Keratinocyte (primary cell): ENCODE results near the gene AOPEP. TPM values are rescaled to one million over a fixed set of nuclear protein-coding genes. Genes with fewer than 3 reads are reported as not detected.

Experiments
- DNase-seq: peaks from one replicate; pipeline ENCODE4 v3.0.0-alpha.2; 2011; ENCODE audit warnings: low read depth, missing footprints, low spot score
- FAIRE-seq: peaks from 2 replicates; lab custom pipeline; 2011; peaks lifted over from hg19 to GRCh38; lab: Jason Lieb, UNC
- H2AFZ ChIP-seq: 2 replicates; pipeline ENCODE4 v1.6.0; 2012; ENCODE audit warnings: low read length, control low read depth, inconsistent platforms; ENCODE audit not compliant: control insufficient read depth
- H3K27ac ChIP-seq: 2 replicates; pipeline ENCODE4 v1.5.1; 2011; ENCODE audit warnings: low read length; ENCODE audit not compliant: control insufficient read depth, insufficient read depth
- H3K27me3 ChIP-seq: 3 replicates; pipeline ENCODE4 v1.6.0; 2011; ENCODE audit warnings: low read length; ENCODE audit not compliant: control insufficient read depth, insufficient read depth; ENCODE audit errors: extremely low read depth
- H3K36me3 ChIP-seq, 2 experiments: 2 replicates in 1 of 2; 3 replicates in 1 of 2; pipeline ENCODE4 v1.5.1; 2011; ENCODE audit warnings: low read length in 2 of 2, mild to moderate bottlenecking in 1 of 2; ENCODE audit not compliant: control insufficient read depth in 2 of 2, insufficient read depth in 2 of 2; ENCODE audit errors: extremely low read depth in 1 of 2
- H3K4me1 ChIP-seq: 3 replicates; pipeline ENCODE4 v1.5.1; 2011; ENCODE audit warnings: low read length; ENCODE audit not compliant: control insufficient read depth, insufficient read depth; ENCODE audit errors: extremely low read depth
- H3K4me2 ChIP-seq: 3 replicates; pipeline ENCODE4 v1.6.0; 2011; ENCODE audit warnings: low read depth, low read length; ENCODE audit not compliant: control insufficient read depth, insufficient read depth; ENCODE audit errors: extremely low read depth
- H3K4me3 ChIP-seq, 3 experiments: fragments of 200-600 bp in 1 of 3; sonication (generic) in 1 of 3; 2 replicates in 2 of 3; 3 replicates in 1 of 3; pipeline ENCODE4 v1.5.1; 2011 to 2016; ENCODE audit warnings: low read length in 3 of 3, mild to moderate bottlenecking in 3 of 3, control low read depth in 2 of 3, inconsistent platforms in 1 of 3, low read depth in 1 of 3, mixed read lengths in 1 of 3, mixed run types in 1 of 3, moderate library complexity in 1 of 3; ENCODE audit not compliant: control insufficient read depth in 2 of 3, insufficient read depth in 2 of 3; ENCODE audit errors: extremely low read depth in 1 of 3
- H3K79me2 ChIP-seq: 2 replicates; pipeline ENCODE4 v1.6.0; 2012; ENCODE audit warnings: low read length; ENCODE audit not compliant: control insufficient read depth, insufficient read depth
- H3K9ac ChIP-seq: 3 replicates; pipeline ENCODE4 v1.6.0; 2011; ENCODE audit warnings: low read length; ENCODE audit not compliant: control insufficient read depth, insufficient read depth; ENCODE audit errors: extremely low read depth
- H3K9me1 ChIP-seq: 3 replicates; pipeline ENCODE4 v1.6.0; 2011; ENCODE audit warnings: low read length; ENCODE audit not compliant: control insufficient read depth, insufficient read depth; ENCODE audit errors: extremely low read depth
- H3K9me3 ChIP-seq: 2 replicates; pipeline ENCODE4 v1.5.1; 2012; ENCODE audit warnings: low read depth, low read length; ENCODE audit not compliant: control insufficient read depth
- H4K20me1 ChIP-seq: 3 replicates; pipeline ENCODE4 v1.6.0; 2011; ENCODE audit warnings: low read length; ENCODE audit not compliant: control insufficient read depth, insufficient read depth; ENCODE audit errors: extremely low read depth
- CTCF ChIP-seq, 3 experiments: IDR thresholded peaks in 1 of 3; conservative IDR thresholded peaks in 1 of 3; optimal IDR thresholded peaks in 1 of 3; 2 replicates in 2 of 3; 3 replicates in 1 of 3; pipeline versions ENCODE3 to v1.5.1; 2011; ENCODE audit warnings: low read length in 3 of 3, mild to moderate bottlenecking in 3 of 3, moderate library complexity in 2 of 3, control low read depth in 1 of 3, inconsistent platforms in 1 of 3; ENCODE audit not compliant: insufficient read depth in 2 of 3; ENCODE audit errors: extremely low read depth in 1 of 3
- EZH2 ChIP-seq: IDR thresholded peaks from one replicate; pipeline ENCODE4 v1.6.1; 2012; ENCODE audit warnings: inconsistent platforms, mild to moderate bottlenecking, low read length, moderate library complexity
- dilution Hi-C: fragments of 300-500 bp; cut with MboI; formaldehyde crosslinking; loops from one replicate; pipeline ENCODE4 v1.7.0; 2020; ENCODE audit warnings: low sequenced_read_pairs; ENCODE audit not compliant: extremely low pct_ligation_motif_present
- polyA plus RNA-seq, 5 experiments: library from polyadenylated mRNA; depleted of rRNA in 3 of 5; stranded (reverse) in 3 of 5; stranded (forward) in 1 of 5; unstranded in 1 of 5; fragments of >200 nt; gene quantifications; 1 replicate in 1 of 5; 2 replicates in 3 of 5; 3 replicates in 1 of 5; pipeline versions ENCODE4 v1.2.1 to v1.2.3, GENCODE V29; 2011 to 2012; ENCODE audit warnings: missing spikeins in 2 of 5, low read depth in 1 of 5, low replicate concordance in 1 of 5

Gene AOPEP
- polyA plus RNA-seq, 1 donor (not counting 4 experiments of a cell fraction or from before 2014, with no cell fraction given), result 27.0 TPM

- peak overlapping the region; percentile 68 for H3K27ac ChIP-seq
- no peak for DNase-seq
Measured at GRCh38 chr9:94719878-94720277, 6.6 kb upstream of the AOPEP start.

GRCh38 chr9:94720846-94721549 is 5.5 kb upstream of the AOPEP start:
- H3K79me2 ChIP-seq, result no peaks in the 10 kb centered on the region
- DNase-seq, result no peak
- no peaks in the 10 kb centered on the region for H3K9me1 ChIP-seq
- H3K27me3 ChIP-seq, result no peaks in the 10 kb centered on the region
- peaks cover 21% of the 10 kb centered on the region for H3K4me1 ChIP-seq
- TF ChIP-seq CTCF (optimal IDR thresholded peaks at IDR 0.05 in 1 of 3, IDR thresholded peaks at IDR 0.05 in 1 of 3, conservative IDR thresholded peaks at IDR 0.05 in 1 of 3; ENCODE audit: extremely low read depth in 1 of 3, insufficient read depth in 2 of 3, low read length in 3 of 3), result no peak
- TF ChIP-seq EZH2, result no peak
- peak overlapping the region; percentile 40 for H3K9ac ChIP-seq
- H3K4me2 ChIP-seq, result no peak overlapping the region
- no peaks in the 10 kb centered on the region for H3K36me3 ChIP-seq
- peak overlapping the region; percentile 80 for H3K27ac ChIP-seq
- H4K20me1 ChIP-seq, result no peaks in the 10 kb centered on the region
- H3K9me3 ChIP-seq, result no peaks in the 10 kb centered on the region
- peak overlapping the region; percentile 63 for H2AFZ ChIP-seq
- no peak overlapping the region for H3K4me3 ChIP-seq
- peak; percentile 83 for FAIRE-seq
- dilution Hi-C loops, result no loop called here

More at GRCh38 chr9:94719878-94720277, 6.6 kb upstream of the AOPEP start:
- Histone ChIP-seq H3K4me3 (no peak overlapping the region), H3K9me3 (no peaks in the 10 kb centered on the region), H3K79me2 (no peaks in the 10 kb centered on the region), H3K27me3 (no peaks in the 10 kb centered on the region), H4K20me1 (no peaks in the 10 kb centered on the region), H3K4me1 (peaks cover 21% of the 10 kb centered on the region), H3K9ac (no peak overlapping the region), H3K4me2 (peak overlapping the region; percentile 12), H3K36me3 (no peaks in the 10 kb centered on the region), H3K9me1 (no peaks in the 10 kb centered on the region), H2AFZ (no peak overlapping the region)
- dilution Hi-C loops, result no loop called here
- FAIRE-seq, result no peak
- TF ChIP-seq EZH2 (no peak), CTCF (optimal IDR thresholded peaks at IDR 0.05 in 1 of 3, IDR thresholded peaks at IDR 0.05 in 1 of 3, conservative IDR thresholded peaks at IDR 0.05 in 1 of 3; ENCODE audit: extremely low read depth in 1 of 3, insufficient read depth in 2 of 3, low read length in 3 of 3) (no peak)
